ENCODE results near the gene UBE2Q1.
"Not testable (repeated sequence)": the region's sequence is repeated elsewhere in the genome, so short reads cannot be mapped to it uniquely, and the experiment has no call there.

Gene UBE2Q1

DNA sequence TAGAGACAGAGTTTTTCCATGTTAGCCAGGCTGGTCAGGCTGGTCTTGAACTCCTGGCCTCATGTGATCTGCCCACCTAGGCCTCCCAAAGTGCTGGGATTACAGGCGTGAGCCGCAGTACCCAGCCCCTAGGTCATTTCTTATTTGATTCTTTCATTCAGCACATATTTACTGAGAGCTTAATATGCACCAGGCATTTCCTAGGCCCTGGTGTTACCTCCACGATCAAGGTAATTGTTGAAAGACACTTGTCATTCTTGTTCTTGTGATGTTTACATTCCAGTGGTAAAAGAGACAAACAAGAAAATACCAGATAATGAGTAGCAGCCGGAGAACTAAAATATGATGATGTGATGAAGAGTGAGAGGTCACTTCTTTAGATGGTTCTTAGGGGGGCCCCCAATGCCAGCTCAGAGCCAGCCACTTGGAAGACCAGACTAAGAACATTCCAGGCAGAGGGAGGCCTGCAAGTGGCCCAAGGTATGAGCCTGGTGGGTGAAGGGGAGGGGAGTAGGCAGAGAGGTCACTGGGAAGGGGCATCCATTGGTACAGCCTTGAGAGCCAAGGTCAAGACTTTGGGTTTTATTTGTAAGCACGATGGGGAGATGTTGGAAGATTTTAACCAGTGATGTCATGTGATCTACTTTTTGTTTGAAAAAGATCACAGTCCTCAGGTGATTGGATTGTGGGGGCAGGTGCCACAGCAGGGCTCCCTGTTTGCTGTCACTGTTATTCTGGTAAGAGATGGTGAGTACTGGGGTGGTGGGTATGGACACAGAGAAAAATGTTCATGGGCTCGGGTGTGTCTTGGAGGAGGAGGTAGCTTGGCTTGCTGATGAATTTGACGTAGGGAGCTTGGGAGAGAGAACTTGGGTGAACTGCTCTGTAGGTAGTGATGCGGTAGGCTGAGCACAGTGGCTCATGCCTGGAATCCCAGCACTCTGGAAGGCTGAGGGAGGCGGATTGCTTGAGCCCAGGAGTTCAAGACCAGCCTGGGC is 18.7 kb downstream of the UBE2Q1 start:
- peaks cover 4% of the 10 kb centered on the region for H3K27me3 ChIP-seq (ENCODE audit: insufficient read depth, poor library complexity, severe bottlenecking)
- TF ChIP-seq, protein P1, sequence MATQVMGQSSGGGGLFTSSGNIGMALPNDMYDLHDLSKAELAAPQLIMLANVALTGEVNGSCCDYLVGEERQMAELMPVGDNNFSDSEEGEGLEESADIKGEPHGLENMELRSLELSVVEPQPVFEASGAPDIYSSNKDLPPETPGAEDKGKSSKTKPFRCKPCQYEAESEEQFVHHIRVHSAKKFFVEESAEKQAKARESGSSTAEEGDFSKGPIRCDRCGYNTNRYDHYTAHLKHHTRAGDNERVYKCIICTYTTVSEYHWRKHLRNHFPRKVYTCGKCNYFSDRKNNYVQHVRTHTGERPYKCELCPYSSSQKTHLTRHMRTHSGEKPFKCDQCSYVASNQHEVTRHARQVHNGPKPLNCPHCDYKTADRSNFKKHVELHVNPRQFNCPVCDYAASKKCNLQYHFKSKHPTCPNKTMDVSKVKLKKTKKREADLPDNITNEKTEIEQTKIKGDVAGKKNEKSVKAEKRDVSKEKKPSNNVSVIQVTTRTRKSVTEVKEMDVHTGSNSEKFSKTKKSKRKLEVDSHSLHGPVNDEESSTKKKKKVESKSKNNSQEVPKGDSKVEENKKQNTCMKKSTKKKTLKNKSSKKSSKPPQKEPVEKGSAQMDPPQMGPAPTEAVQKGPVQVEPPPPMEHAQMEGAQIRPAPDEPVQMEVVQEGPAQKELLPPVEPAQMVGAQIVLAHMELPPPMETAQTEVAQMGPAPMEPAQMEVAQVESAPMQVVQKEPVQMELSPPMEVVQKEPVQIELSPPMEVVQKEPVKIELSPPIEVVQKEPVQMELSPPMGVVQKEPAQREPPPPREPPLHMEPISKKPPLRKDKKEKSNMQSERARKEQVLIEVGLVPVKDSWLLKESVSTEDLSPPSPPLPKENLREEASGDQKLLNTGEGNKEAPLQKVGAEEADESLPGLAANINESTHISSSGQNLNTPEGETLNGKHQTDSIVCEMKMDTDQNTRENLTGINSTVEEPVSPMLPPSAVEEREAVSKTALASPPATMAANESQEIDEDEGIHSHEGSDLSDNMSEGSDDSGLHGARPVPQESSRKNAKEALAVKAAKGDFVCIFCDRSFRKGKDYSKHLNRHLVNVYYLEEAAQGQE (IDR thresholded peaks at IDR 0.05; ENCODE audit: insufficient replicate concordance, low read depth): no peak
- TF ChIP-seq POLR2AphosphoS5 (IDR thresholded peaks at IDR 0.05; ENCODE audit: low read depth): no peak
- TF ChIP-seq SPI1 (IDR thresholded peaks at IDR 0.05; ENCODE audit: borderline replicate concordance, low read depth): no peak
- no peak for TF ChIP-seq GABPA (IDR thresholded peaks at IDR 0.05; ENCODE audit: low read depth)
- TF ChIP-seq, protein P2, sequence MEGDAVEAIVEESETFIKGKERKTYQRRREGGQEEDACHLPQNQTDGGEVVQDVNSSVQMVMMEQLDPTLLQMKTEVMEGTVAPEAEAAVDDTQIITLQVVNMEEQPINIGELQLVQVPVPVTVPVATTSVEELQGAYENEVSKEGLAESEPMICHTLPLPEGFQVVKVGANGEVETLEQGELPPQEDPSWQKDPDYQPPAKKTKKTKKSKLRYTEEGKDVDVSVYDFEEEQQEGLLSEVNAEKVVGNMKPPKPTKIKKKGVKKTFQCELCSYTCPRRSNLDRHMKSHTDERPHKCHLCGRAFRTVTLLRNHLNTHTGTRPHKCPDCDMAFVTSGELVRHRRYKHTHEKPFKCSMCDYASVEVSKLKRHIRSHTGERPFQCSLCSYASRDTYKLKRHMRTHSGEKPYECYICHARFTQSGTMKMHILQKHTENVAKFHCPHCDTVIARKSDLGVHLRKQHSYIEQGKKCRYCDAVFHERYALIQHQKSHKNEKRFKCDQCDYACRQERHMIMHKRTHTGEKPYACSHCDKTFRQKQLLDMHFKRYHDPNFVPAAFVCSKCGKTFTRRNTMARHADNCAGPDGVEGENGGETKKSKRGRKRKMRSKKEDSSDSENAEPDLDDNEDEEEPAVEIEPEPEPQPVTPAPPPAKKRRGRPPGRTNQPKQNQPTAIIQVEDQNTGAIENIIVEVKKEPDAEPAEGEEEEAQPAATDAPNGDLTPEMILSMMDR (IDR thresholded peaks at IDR 0.05; ENCODE audit: insufficient read depth, low read length): no peak
- no peak for DNase-seq (ENCODE audit: low read depth in 1 of 2, low spot score in 1 of 2)
- H3K27ac ChIP-seq (replicated peaks): no peak overlapping the region
- H3K4me3 ChIP-seq (replicated peaks; ENCODE audit: insufficient read depth, low read length): no peak overlapping the region

DNA sequence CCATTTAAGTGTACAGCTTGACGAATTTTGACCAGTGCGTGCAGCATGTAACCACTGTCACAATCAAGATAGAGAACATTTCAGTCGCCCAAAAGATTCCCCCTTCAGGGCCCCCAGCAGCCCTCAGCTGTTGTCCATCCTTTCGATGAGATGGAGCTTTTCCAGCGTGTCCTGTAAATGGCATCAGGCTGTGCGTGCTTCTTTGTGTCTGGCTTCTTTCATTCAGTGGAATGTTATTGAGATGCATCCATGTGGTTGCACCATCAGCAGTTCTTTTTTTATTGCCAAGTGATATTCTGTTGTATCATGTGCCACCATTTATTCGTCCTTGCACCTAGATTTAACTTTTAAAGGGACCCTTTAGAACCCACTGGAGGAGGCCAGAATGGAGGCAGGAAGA is 21.9 kb downstream of the UBE2Q1 start:
- DNase-seq (ENCODE audit: low read depth in 1 of 2, low spot score in 1 of 2): no peak
- TF ChIP-seq GABPA (IDR thresholded peaks at IDR 0.05; ENCODE audit: low read depth) (no peak), SPI1 (IDR thresholded peaks at IDR 0.05; ENCODE audit: borderline replicate concordance, low read depth) (no peak), POLR2AphosphoS5 (IDR thresholded peaks at IDR 0.05; ENCODE audit: low read depth) (no peak)
- TF ChIP-seq, protein P1 (IDR thresholded peaks at IDR 0.05; ENCODE audit: insufficient replicate concordance, low read depth): no peak
- TF ChIP-seq, protein P2 (IDR thresholded peaks at IDR 0.05; ENCODE audit: insufficient read depth, low read length): no peak
- Histone ChIP-seq H3K27ac (replicated peaks) (no peak overlapping the region), H3K4me3 (replicated peaks; ENCODE audit: insufficient read depth, low read length) (no peak overlapping the region), H3K27me3 (ENCODE audit: insufficient read depth, poor library complexity, severe bottlenecking) (peaks cover 2% of the 10 kb centered on the region)

DNA sequence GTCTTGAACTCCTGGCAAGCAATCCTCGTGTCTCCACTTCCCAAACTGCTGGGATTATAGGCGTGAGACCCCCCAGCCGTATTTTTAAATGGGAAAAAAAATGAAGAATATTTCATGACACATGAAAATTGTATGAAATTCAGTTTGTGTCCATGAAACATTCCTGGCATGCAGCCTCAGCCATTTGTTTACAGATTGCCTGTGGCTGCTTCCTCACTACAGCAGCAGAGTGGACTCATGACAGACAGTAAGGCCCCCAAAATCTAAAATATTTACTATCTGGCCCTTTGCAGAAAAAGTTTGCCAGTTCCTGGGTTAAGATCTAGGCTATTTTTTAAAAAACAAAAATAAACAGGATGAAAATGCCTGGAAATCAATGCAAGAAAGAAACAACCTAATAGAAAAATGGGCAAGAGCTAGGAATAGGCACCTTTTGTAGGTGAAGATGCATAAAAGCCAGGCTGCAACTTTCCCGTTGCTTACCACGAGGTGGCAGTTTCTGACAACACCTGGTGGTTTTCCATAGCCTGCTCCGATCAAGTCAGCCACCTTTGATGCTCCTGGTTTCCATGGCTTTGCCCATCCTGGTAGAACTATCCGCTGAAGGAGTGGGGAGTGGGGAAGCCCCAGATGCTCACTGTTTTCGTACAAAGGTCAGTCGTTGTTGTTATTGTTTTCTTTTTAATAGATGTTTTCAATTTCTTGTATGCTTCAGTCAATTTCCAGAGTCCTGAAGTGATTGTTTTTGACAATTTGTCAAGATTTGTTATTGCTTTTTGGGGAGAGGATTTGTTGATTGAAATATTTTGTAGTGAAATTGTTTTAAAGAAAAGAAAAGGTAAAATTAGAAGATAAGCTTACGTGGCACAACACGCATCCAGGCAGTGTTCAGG is 24.3 kb downstream of the UBE2Q1 start:
- Histone ChIP-seq H3K27ac (replicated peaks) (no peak overlapping the region), H3K27me3 (ENCODE audit: insufficient read depth, poor library complexity, severe bottlenecking) (peaks cover 2% of the 10 kb centered on the region), H3K4me3 (replicated peaks; ENCODE audit: insufficient read depth, low read length) (no peak overlapping the region)
- DNase-seq (ENCODE audit: low read depth in 1 of 2, low spot score in 1 of 2): no peak
- TF ChIP-seq, protein P1 (IDR thresholded peaks at IDR 0.05; ENCODE audit: insufficient replicate concordance, low read depth): no peak
- TF ChIP-seq, protein P2 (IDR thresholded peaks at IDR 0.05; ENCODE audit: insufficient read depth, low read length): no peak
- no peak for TF ChIP-seq SPI1 (IDR thresholded peaks at IDR 0.05; ENCODE audit: borderline replicate concordance, low read depth)
- TF ChIP-seq POLR2AphosphoS5 (IDR thresholded peaks at IDR 0.05; ENCODE audit: low read depth): no peak

DNA sequence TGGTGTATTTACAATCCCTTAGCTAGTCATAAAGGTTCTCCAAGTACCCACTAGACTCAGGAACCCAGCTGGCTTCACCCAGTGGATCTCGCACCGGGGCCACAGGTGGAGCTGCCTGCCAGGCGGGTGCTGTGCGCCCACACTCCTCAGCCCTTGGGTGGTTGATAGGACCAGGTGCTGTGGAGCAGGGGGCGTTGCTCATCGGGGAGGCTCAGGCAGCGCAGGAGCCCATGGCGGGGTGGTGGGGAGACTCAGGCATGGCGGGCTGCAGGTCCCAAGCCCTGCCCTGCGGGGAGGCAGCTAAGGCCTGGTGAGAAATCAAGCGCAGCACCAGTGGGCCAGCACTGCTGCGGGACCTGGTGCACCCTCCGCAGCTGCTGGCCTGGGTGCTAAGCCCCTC is 26.5 kb downstream of the UBE2Q1 start:
- not testable (repeated sequence) for H3K27ac ChIP-seq (replicated peaks); H3K27me3 ChIP-seq (ENCODE audit: insufficient read depth, poor library complexity, severe bottlenecking); H3K4me3 ChIP-seq (replicated peaks; ENCODE audit: insufficient read depth, low read length); DNase-seq (ENCODE audit: low read depth in 1 of 2, low spot score in 1 of 2)
